Erythroblast (primary cell): Measurements from ENCODE around the gene EIF1B.

Source experiments
- GATA1 ChIP-seq: IDR thresholded peaks from 2 replicates; pipeline ENCODE4 v1.6.1; 2011; ENCODE audit warnings: low read depth, mild to moderate bottlenecking, control low read depth, low read length, moderate library complexity
- POLR2A ChIP-seq: IDR thresholded peaks from 2 replicates; pipeline ENCODE4 v1.6.1; 2011; ENCODE audit warnings: mild to moderate bottlenecking, low read length

DNA sequence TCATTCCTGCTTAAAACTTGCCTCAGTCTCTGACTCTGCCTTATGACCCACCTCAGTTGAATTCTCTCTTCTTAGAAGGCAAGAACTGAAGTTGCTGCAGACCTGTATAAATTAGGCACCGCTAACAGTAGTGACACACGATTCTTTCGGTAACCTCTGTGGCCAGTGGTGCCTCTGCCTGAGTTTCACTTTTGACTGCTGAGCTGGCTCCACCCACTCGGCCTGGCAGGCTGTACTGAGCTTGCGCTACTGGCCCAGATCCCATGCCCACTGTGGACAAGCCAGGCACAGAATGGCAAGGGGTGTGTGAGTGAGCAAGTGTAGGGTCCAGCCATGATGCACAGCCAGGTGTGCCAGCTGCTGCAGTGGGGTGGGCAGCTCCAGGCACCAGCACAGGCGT, 19.1 kb upstream of the EIF1B start:
- no peak for TF ChIP-seq POLR2A
- no peak for TF ChIP-seq GATA1
